H1 (cell line): ENCODE results near the gene LMNB1.

ENCODE experiments used
- CBX8 ChIP-seq: fragments of 300-800, 300-1000 bp; sonication (generic); IDR thresholded peaks from 2 replicates; pipeline ENCODE4 v1.7.1; 2016; ENCODE audit warnings: low read depth, low read length, borderline replicate concordance
- CEBPB ChIP-seq: IDR thresholded peaks from 2 replicates; pipeline ENCODE4 v1.6.1; 2012; ENCODE audit warnings: low read depth, low read length
- CHD1 ChIP-seq: IDR thresholded peaks from 2 replicates; pipeline ENCODE4 v1.6.1; 2012; ENCODE audit warnings: low read depth, low read length, improper control_type of control experiment
- CTCF ChIP-seq, 3 experiments: IDR thresholded peaks; 1 replicate in 2 of 3; 2 replicates in 1 of 3; pipeline versions ENCODE4 v1.5.1 to v1.6.1; 2011; ENCODE audit warnings: low read length in 3 of 3, mild to moderate bottlenecking in 3 of 3, inconsistent platforms in 2 of 3, low read depth in 1 of 3, moderate library complexity in 1 of 3; ENCODE audit not compliant: insufficient read depth in 1 of 3; ENCODE audit errors: control extremely low read depth in 1 of 3
- EP300 ChIP-seq, 2 experiments: IDR thresholded peaks; 1 replicate in 1 of 2; 2 replicates in 1 of 2; pipeline ENCODE4 v1.6.1; 2011 to 2012; ENCODE audit warnings: low read depth in 2 of 2, low read length in 2 of 2, mild to moderate bottlenecking in 2 of 2, borderline replicate concordance in 1 of 2, inconsistent platforms in 1 of 2, moderate library complexity in 1 of 2
- GABPA ChIP-seq: IDR thresholded peaks from 2 replicates; pipeline ENCODE4 v1.6.1; 2011; ENCODE audit warnings: mild to moderate bottlenecking, low read length, moderate library complexity, borderline replicate concordance; ENCODE audit not compliant: insufficient read depth
- GTF2F1 ChIP-seq: IDR thresholded peaks from 2 replicates; pipeline ENCODE4 v1.6.1; 2012; ENCODE audit warnings: low read depth, low read length, improper control_type of control experiment, borderline replicate concordance
- KDM1A ChIP-seq: fragments of 200-600, 300-600 bp; sonication (generic); IDR thresholded peaks from 2 replicates; pipeline ENCODE4 v1.7.1; 2016; ENCODE audit warnings: mild to moderate bottlenecking, low read length, borderline replicate concordance
- MAX ChIP-seq: IDR thresholded peaks from 2 replicates; pipeline ENCODE4 v1.6.1; 2012; ENCODE audit warnings: inconsistent platforms
- POLR2A ChIP-seq, 2 experiments: IDR thresholded peaks; 1 replicate in 1 of 2; 2 replicates in 1 of 2; pipeline ENCODE4 v1.6.1; 2011; ENCODE audit warnings: low read depth in 2 of 2, low read length in 2 of 2, mild to moderate bottlenecking in 2 of 2; ENCODE audit errors: control extremely low read depth in 1 of 2
- POU5F1 ChIP-seq: IDR thresholded peaks from 2 replicates; pipeline ENCODE4 v1.6.1; 2011; ENCODE audit warnings: low read depth, mild to moderate bottlenecking, low read length, moderate library complexity
- RXRA ChIP-seq: IDR thresholded peaks from 2 replicates; pipeline ENCODE4 v1.6.1; 2011; ENCODE audit warnings: low read depth, mild to moderate bottlenecking, low read length, moderate library complexity; ENCODE audit not compliant: insufficient read depth
- SUZ12 ChIP-seq: fragments of 200-600 bp; sonication (generic); IDR thresholded peaks from 2 replicates; pipeline ENCODE4 v1.6.1; 2012; ENCODE audit warnings: mild to moderate bottlenecking, inconsistent platforms, low read length, moderate library complexity, mixed read lengths
- TEAD4 ChIP-seq: IDR thresholded peaks from 2 replicates; pipeline ENCODE4 v1.6.1; 2012; ENCODE audit warnings: low read depth, low read length, inconsistent platforms, mixed read lengths

- TF ChIP-seq CEBPB (no peak), CHD1 (no peak), POLR2A (IDR thresholded peaks at IDR 0.05; ENCODE audit: control extremely low read depth in 1 of 2, low read depth in 2 of 2, low read length in 2 of 2) (no peak), GTF2F1 (no peak), KDM1A (no peak), CBX8 (no peak), SUZ12 (no peak), POU5F1 (no peak), CTCF (IDR thresholded peaks at IDR 0.05; ENCODE audit: control extremely low read depth in 1 of 3, insufficient read depth in 1 of 3, low read depth in 1 of 3, low read length in 3 of 3) (no peak), RXRA (no peak), EP300 (IDR thresholded peaks at IDR 0.05; ENCODE audit: borderline replicate concordance in 1 of 2, low read depth in 2 of 2, low read length in 2 of 2) (no peak), GABPA (no peak), MAX (no peak), TEAD4 (no peak)
Observed at GRCh38 chr5:126794157-126794828, 17.4 kb downstream of the LMNB1 start.
